Endothelial cell of umbilical vein (primary cell): ENCODE measurements around the gene PLCH1. TPM values are rescaled to one million over a fixed set of nuclear protein-coding genes. Genes with fewer than 3 reads are reported as not detected.

Experiments used
- BruUV-seq: library from RNA; stranded (reverse); fragments of 400-500 nt; replicated peaks from 2 replicates; lab custom pipeline; 2021; lab: Mats Ljungman, UMichigan
- CTCF ChIA-PET: fragments of 300-600, 350-600 bp; sonication (Branson Sonifier 250); formaldehyde crosslinking; loops from one replicate; lab custom pipeline; 2021; ENCODE audit warnings: antibody characterized with exemption, inconsistent platforms; lab: Charles Lee
- POLR2A ChIA-PET: fragments of 300-600, 350-600 bp; sonication (Branson Sonifier 250); formaldehyde crosslinking; loops from one replicate; lab custom pipeline; 2021; ENCODE audit warnings: antibody characterized with exemption, inconsistent platforms; lab: Charles Lee
- DNase-seq: peaks from one replicate; pipeline ENCODE4 v3.0.0-alpha.2; 2011; ENCODE audit warnings: low read depth, low spot score
- FAIRE-seq: peaks from 2 replicates; lab custom pipeline; 2011; peaks lifted over from hg19 to GRCh38; lab: Jason Lieb, UNC
- H2AFZ ChIP-seq: 2 replicates; pipeline ENCODE4 v1.6.0; 2012; ENCODE audit warnings: low read depth, low read length, control low read depth, inconsistent platforms
- H3K27ac ChIP-seq: 2 replicates; pipeline ENCODE4 v1.5.1; 2011; ENCODE audit warnings: low read depth, mild to moderate bottlenecking, control low read depth, low read length, moderate library complexity; ENCODE audit not compliant: insufficient read depth
- H3K27me3 ChIP-seq, 2 experiments: 2 replicates each; pipeline versions ENCODE4 v1.6.0 to v1.6.1; 2011; ENCODE audit warnings: low read length in 2 of 2, mixed read lengths in 1 of 2; ENCODE audit not compliant: control insufficient read depth in 2 of 2, insufficient read depth in 2 of 2
- H3K36me3 ChIP-seq, 2 experiments: 2 replicates in 1 of 2; 3 replicates in 1 of 2; pipeline ENCODE4 v1.5.1; 2011; ENCODE audit warnings: low read length in 2 of 2, mild to moderate bottlenecking in 1 of 2, moderate library complexity in 1 of 2; ENCODE audit not compliant: control insufficient read depth in 2 of 2, insufficient read depth in 2 of 2; ENCODE audit errors: extremely low read depth in 1 of 2
- H3K4me1 ChIP-seq: 3 replicates; pipeline ENCODE4 v1.5.1; 2011; ENCODE audit warnings: mild to moderate bottlenecking, low read length; ENCODE audit not compliant: control insufficient read depth, insufficient read depth; ENCODE audit errors: extremely low read depth
- H3K4me2 ChIP-seq: 2 replicates; pipeline ENCODE4 v1.6.1; 2011; ENCODE audit warnings: low read length, control low read depth, mixed read lengths; ENCODE audit not compliant: insufficient read depth
- H3K4me3 ChIP-seq, 3 experiments: fragments of 200-600 bp in 1 of 3; sonication (generic), shearing (Covaris generic) in 1 of 3; replicated peaks in 1 of 3; 2 replicates each; pipeline ENCODE4 v1.5.1; 2011 to 2016; ENCODE audit warnings: control low read depth in 3 of 3, low read length in 3 of 3, mild to moderate bottlenecking in 2 of 3, inconsistent platforms in 1 of 3, low read depth in 1 of 3, moderate library complexity in 1 of 3; ENCODE audit not compliant: insufficient read depth in 1 of 3
- H3K79me2 ChIP-seq: 2 replicates; pipeline ENCODE4 v1.6.0; 2012; ENCODE audit warnings: low read length, inconsistent platforms; ENCODE audit not compliant: control insufficient read depth, insufficient read depth
- H3K9ac ChIP-seq: replicated peaks from 2 replicates; pipeline ENCODE3; 2011; ENCODE audit warnings: low read length, control low read depth; ENCODE audit not compliant: insufficient read depth; ENCODE audit errors: extremely low read depth
- H3K9me1 ChIP-seq: replicated peaks from 3 replicates; pipeline ENCODE4 v1.6.0; 2011; ENCODE audit warnings: mild to moderate bottlenecking, low read length; ENCODE audit not compliant: control insufficient read depth, insufficient read depth; ENCODE audit errors: extremely low read depth
- H3K9me3 ChIP-seq: replicated peaks from 2 replicates; pipeline ENCODE4 v1.5.1; 2012; ENCODE audit warnings: low read length, inconsistent platforms; ENCODE audit not compliant: control insufficient read depth, insufficient read depth
- H4K20me1 ChIP-seq: replicated peaks from 2 replicates; pipeline ENCODE3; 2011; ENCODE audit warnings: mild to moderate bottlenecking, low read length; ENCODE audit not compliant: control insufficient read depth, insufficient read depth; ENCODE audit errors: extremely low read depth
- CTCF ChIP-seq, 2 donors: IDR thresholded peaks; 1 replicate in 1 of 2; 2 replicates in 1 of 2; pipeline ENCODE4 v1.5.1; 2011; ENCODE audit warnings: low read length in 2 of 2, mild to moderate bottlenecking in 2 of 2, moderate library complexity in 2 of 2, control low read depth in 1 of 2, inconsistent platforms in 1 of 2, low read depth in 1 of 2; ENCODE audit not compliant: insufficient read depth in 1 of 2; ENCODE audit errors: extremely low read depth in 1 of 2
- EZH2 ChIP-seq: IDR thresholded peaks from 2 replicates; pipeline ENCODE4 v1.6.1; 2012; ENCODE audit warnings: borderline replicate concordance, low read depth, mild to moderate bottlenecking, moderate library complexity, low read length, inconsistent platforms; ENCODE audit not compliant: severe bottlenecking
- FOS ChIP-seq: IDR thresholded peaks from 2 replicates; pipeline ENCODE4 v1.6.1; 2011; ENCODE audit warnings: mild to moderate bottlenecking, low read length, moderate library complexity, borderline replicate concordance; ENCODE audit not compliant: insufficient read depth
- GATA2 ChIP-seq: IDR thresholded peaks from 2 replicates; pipeline ENCODE4 v1.7.0; 2011; ENCODE audit warnings: low read depth, mild to moderate bottlenecking, moderate library complexity, mixed read lengths, low read length; ENCODE audit not compliant: insufficient read length, insufficient read depth
- JUN ChIP-seq: IDR thresholded peaks from 2 replicates; pipeline ENCODE4 v1.6.1; 2011; ENCODE audit warnings: borderline replicate concordance, low read depth; ENCODE audit not compliant: insufficient read length, insufficient read depth
- MAX ChIP-seq: IDR thresholded peaks from 2 replicates; pipeline ENCODE4 v1.6.1; 2011; ENCODE audit not compliant: insufficient read depth, insufficient read length
- MYC ChIP-seq: IDR thresholded peaks from one replicate; pipeline ENCODE4 v1.6.1; 2011; ENCODE audit warnings: mild to moderate bottlenecking, low read depth, low read length
- POLR2A ChIP-seq: IDR thresholded peaks from 2 replicates; pipeline ENCODE4 v1.6.1; 2012; ENCODE audit warnings: low read depth, mild to moderate bottlenecking, control low read depth, low read length
- POLR2AphosphoS5 ChIP-seq: IDR thresholded peaks from 2 replicates; pipeline ENCODE4 v1.6.1; 2012; ENCODE audit warnings: low read depth, mild to moderate bottlenecking, control low read depth, low read length, moderate library complexity; ENCODE audit not compliant: insufficient read depth
- dilution Hi-C: fragments of 300-500 bp; cut with MboI; formaldehyde crosslinking; loops from one replicate; pipeline ENCODE4 v1.15.0; 2019; ENCODE audit warnings: low sequenced_read_pairs; ENCODE audit not compliant: extremely low pct_ligation_motif_present
- intact Hi-C: fragments of 100-400 bp; cut with micrococcal nuclease; formaldehyde crosslinking; loops from one replicate; pipeline ENCODE4 v1.10.0; 2022
- polyA plus RNA-seq, 4 experiments: library from polyadenylated mRNA; depleted of rRNA in 3 of 4; stranded (reverse) in 3 of 4; unstranded in 1 of 4; fragments of >200 nt; gene quantifications; 2 replicates each; pipeline versions ENCODE4 v1.2.1 to v1.2.3, GENCODE V29; 2011 to 2012; ENCODE audit warnings: missing spikeins in 1 of 4
- total RNA-seq: library from RNA; stranded (reverse); gene quantifications from 2 replicates; pipeline ENCODE4 v1.2.3, GENCODE V29; 2021

The PLCH1 gene
- total and polyA plus RNA-seq, 2 donors (not counting 3 experiments of a cell fraction or from before 2014, with no cell fraction given), result 0.03 TPM; not detected in 1

GRCh38 chr3:155364492-155364891 lies 380.4 kb downstream of the PLCH1 start:
- no peak for TF ChIP-seq FOS
- TF ChIP-seq MAX, result no peak
- no peak for TF ChIP-seq MYC
- Histone ChIP-seq H3K4me3 (no peak overlapping the region), H3K9ac (no peak overlapping the region), H3K36me3 (no peaks in the 10 kb centered on the region), H3K4me1 (no peaks in the 10 kb centered on the region), H3K9me3 (no peaks in the 10 kb centered on the region), H3K27ac (no peak overlapping the region), H3K27me3 (no peaks in the 10 kb centered on the region), H3K79me2 (no peaks in the 10 kb centered on the region), H3K9me1 (no peaks in the 10 kb centered on the region), H4K20me1 (no peaks in the 10 kb centered on the region), H3K4me2 (no peak overlapping the region), H2AFZ (no peak overlapping the region)
- no peak for FAIRE-seq
- ChIA-PET CTCF (no interaction called here), POLR2A (no interaction called here)
- BruUV-seq, result no TSS peak
- dilution Hi-C loops, result no loop called here
- no peak for DNase-seq
- intact Hi-C loops, result no loop called here

- Histone ChIP-seq H3K4me3 (no peak overlapping the region), H3K4me1 (no peaks in the 10 kb centered on the region), H3K9ac (no peak overlapping the region), H3K27me3 (no peaks in the 10 kb centered on the region), H3K79me2 (no peaks in the 10 kb centered on the region), H3K36me3 (no peaks in the 10 kb centered on the region), H3K9me3 (no peaks in the 10 kb centered on the region), H4K20me1 (no peaks in the 10 kb centered on the region), H3K4me2 (no peak overlapping the region), H3K9me1 (no peaks in the 10 kb centered on the region), H2AFZ (no peak overlapping the region), H3K27ac (no peak overlapping the region)
- TF ChIP-seq JUN (no peak), GATA2 (no peak), MYC (no peak), CTCF (IDR thresholded peaks at IDR 0.05; ENCODE audit: extremely low read depth in 1 of 2, insufficient read depth in 1 of 2, low read depth in 1 of 2, low read length in 2 of 2) (no peak), EZH2 (no peak), MAX (no peak), POLR2A (no peak), FOS (no peak), POLR2AphosphoS5 (no peak)
- dilution Hi-C loops, result no loop called here
- DNase-seq (no peak), FAIRE-seq (no peak)
- ChIA-PET CTCF (no interaction called here), POLR2A (no interaction called here)
- BruUV-seq, result no TSS peak
- intact Hi-C loops, result no loop called here
These were observed 381.2 kb downstream of the PLCH1 start for GRCh38 chr3:155363690-155364070.
